Measurements from ENCODE around the gene HAND1.

Gene HAND1

GRCh38 chr5:154505567-154505966 lies 27.5 kb upstream of the HAND1 start:
- no peak for DNase-seq (ENCODE audit: low spot score)

- DNase-seq (ENCODE audit: low spot score): no peak
Measured at GRCh38 chr5:154503698-154504039, 25.6 kb upstream of the HAND1 start.

DNA sequence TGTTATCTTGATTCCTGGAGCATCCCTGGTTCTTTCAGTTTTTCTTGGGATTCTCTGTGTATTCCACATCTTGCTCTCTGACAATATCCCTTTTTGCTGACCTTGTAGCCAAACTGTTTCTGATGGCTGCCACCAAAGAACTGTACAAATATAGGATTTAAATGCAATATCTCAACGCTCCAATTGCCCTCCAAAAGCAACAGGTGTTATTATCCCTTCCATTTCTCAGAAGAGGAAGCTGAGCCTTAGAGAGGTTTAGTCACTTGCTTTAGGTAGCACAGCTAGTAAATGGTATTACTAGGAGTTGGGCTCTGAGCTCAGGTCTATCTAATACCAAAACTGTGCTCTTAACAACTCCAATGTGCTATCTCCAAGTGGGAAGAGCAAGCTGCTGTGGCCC lies 24.2 kb upstream of the HAND1 start:
- DNase-seq (ENCODE audit: low spot score): no peak

GRCh38 chr5:154501566-154501965 lies 23.5 kb upstream of the HAND1 start:
- DNase-seq (ENCODE audit: low spot score): no peak

DNA sequence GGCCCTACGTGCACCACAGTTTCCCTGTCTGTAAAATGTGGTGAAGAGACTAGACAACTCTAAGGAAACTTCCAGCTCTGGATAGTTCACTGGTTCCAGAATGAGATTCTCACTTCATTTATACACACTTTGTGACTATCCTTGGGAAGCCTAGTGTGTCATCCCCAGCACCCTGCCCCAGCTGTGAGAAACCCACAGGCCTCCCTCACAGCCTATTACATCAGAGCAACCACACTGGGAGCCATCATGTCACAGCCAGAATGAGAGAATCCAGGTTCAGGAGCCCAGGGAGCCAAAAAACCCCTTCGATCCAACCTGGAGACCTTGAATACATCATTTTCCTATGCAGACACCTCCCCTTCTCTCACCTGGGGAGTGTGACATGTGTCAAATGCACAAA lies 21.0 kb upstream of the HAND1 start:
- no peak for DNase-seq (ENCODE audit: low spot score)

- DNase-seq (ENCODE audit: low spot score): no peak
Measured at GRCh38 chr5:154498591-154498990, 20.6 kb upstream of the HAND1 start.

DNA sequence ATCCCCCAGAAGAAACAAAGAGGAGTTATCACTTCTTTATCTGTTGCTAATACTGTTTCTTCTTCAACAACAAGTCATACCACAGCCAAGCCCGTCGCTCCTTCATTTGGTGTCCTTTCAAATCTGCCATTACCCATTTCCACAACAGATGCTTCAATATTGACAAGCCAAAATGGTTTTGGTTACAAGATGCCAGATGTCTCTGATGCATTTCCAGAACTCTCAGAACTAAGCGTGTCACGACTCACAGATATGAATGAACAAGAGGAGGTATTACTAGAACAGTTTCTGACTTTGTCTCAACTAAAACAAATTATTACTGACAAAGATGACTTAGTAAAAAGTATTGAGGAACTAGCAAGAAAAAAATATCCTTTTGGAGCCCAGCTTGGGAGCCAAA lies 16.0 kb upstream of the HAND1 start:
- DNase-seq (ENCODE audit: low spot score): no peak

GRCh38 chr5:154493274-154493673 lies 15.2 kb upstream of the HAND1 start:
- no peak for DNase-seq (ENCODE audit: low spot score)

GRCh38 chr5:154491941-154492340 lies 13.9 kb upstream of the HAND1 start:
- DNase-seq (ENCODE audit: low spot score): no peak

- DNase-seq (ENCODE audit: low spot score): no peak
Measured at GRCh38 chr5:154487541-154487940, 9.5 kb upstream of the HAND1 start.

DNA sequence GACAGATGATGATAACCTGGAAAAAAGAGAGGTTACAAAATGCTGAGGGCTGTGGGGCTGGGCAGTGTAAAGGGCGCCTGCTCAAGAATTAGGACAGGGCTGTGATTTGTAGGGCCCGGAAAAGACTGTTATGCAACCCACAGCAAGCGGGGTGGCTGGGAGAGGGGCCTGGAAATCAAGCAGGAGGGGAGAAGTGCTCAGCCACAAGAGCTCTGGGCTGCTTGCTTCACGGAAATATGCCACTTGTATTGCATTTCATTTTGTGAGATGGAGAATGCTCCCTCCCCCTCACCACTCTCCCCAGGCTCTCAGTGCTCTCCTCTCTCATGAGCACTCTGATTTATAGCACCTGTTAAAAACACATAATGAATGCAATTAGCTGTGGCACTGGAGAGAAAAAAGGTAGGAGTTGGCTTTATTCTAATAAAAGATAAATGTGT lies 8.4 kb upstream of the HAND1 start:
- DNase-seq (ENCODE audit: low spot score): no peak

DNA sequence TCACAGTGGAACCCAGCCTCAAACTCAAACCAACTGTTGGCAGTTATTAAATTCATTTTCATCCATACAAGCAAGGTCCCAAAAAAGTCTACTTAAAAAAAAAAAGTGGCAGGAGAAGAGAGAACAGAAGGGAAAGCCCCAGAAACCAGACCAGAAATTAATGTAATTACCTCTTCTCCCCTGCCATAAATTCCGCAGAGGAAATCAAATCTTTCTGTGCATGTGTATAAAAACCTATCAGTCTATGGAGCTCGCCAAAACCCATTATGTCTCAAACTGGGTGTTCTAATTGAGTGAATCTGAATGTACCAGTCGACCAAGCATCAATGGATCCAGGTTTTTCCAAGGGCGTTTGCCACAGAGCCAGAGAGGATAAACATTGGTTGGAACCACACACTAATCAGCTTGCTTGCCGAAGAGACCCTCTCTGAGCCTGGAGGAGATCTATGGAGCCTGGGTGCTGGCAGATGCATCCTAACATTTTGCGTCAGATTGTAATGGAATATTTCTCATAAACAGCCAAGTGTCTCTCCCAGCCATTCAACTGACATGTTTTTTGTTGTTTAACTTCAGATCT lies 7.9 kb upstream of the HAND1 start:
- DNase-seq (ENCODE audit: low spot score): no peak

- DNase-seq (ENCODE audit: low spot score): no peak
Measured at GRCh38 chr5:154485096-154485491, 7.1 kb upstream of the HAND1 start.

DNA sequence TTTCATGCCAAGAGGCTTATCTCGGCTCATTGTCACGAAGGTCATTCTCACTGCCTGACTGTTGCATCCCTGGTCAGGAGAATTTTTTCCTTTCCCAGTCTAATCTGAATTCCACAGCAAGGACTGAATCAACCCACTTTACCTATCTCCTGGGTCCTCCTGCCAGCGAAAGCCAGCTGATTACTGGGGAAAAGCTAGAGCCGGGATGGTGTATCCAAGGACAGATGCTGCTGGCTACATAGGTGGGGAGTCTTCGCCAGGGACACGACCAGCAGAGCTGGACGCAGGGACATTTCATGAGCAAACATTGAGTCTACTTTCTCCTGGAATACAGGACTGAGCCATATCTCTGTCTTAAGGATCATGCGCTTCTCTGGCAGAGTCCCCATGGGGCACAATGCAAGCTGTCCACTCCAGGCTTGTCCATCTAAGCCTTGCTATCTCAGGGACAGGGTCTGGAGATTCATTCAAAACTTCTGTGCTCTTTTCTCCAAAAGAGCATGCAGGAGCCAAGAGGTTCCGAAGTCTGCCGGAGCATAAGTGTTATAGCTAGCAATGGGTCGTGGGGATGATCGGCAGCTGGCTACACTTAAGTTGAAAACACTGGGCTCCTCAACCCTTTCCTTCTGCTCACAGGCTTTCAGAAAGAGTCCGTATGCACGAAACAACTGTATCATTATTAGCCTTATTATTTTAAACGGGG lies 6.5 kb upstream of the HAND1 start:
- no peak for DNase-seq (ENCODE audit: low spot score)

DNA sequence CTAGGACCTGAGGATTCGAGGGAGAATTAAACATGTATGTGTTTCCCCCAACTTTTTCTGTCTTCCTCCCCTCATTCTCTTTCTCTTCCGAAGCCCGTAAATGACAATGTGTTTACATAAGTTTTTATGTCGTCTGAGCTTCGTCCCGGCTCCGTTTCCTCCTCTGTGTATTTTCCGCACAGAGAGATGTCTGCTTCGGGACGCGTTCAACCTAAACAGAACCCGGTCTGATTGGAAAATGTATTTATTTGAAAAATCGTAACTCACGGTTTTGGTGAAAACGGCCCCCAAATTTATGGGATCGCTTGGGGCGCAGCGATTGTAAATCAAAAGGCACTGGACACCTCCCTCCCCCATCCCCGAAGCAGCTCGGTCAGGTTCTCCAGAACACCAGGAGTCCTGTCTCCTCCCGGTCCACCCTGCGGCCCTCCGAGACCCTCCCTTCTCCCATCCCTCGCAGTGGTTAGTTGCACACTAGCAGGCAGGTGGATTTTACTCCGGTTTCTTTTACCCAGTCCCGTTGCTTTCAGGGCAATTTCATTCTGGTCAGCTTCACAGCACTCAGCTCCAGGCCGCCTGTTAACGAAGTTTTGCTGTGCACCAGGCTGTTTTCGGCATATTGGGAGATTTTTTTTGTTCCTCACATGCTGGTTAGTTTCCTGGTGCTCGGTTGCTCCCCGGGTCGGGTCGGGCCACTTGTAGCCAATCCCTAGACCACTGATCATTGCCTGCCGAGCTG lies 5.8 kb upstream of the HAND1 start:
- DNase-seq (ENCODE audit: low spot score): no peak

- DNase-seq (ENCODE audit: low spot score): no peak
Measured at GRCh38 chr5:154482528-154483449, 4.8 kb upstream of the HAND1 start.

DNA sequence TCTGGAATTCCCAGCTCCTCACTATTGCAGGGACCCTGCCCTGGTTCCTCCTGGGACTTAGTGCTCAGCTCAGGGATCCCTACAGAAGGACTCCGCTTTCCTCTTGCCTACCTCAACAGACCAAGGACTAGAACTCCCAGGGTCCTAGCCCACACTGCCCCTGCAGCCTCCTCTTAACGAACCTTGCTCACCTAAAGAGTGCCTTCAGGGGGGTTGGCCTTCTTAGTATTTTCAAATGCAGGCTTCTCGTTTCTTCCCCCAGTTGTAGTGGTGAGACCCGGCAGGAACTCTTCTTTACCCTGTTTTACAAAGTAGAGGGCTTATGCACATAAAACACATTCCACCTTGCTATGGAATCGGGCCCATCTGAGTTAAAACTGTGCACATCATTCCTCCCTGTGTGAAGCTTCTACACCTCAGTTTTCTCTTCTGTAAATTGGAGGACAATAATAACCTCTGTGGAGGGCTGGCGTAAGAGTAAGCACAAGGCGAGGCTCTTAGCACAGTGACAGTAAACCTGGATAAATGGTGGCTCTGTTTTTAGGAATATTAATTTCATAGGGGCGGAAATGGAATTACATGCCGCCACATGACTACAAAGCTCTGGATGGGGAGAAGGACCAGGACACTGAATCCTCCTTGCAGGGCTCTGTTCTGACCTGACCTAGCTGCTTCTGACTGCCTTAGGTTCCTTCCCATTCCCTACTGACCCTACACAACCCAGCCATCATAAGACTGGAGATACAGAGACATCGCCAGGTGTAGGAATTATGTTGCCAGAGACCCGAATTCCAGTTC lies 3.8 kb upstream of the HAND1 start:
- DNase-seq (ENCODE audit: low spot score): no peak

DNA sequence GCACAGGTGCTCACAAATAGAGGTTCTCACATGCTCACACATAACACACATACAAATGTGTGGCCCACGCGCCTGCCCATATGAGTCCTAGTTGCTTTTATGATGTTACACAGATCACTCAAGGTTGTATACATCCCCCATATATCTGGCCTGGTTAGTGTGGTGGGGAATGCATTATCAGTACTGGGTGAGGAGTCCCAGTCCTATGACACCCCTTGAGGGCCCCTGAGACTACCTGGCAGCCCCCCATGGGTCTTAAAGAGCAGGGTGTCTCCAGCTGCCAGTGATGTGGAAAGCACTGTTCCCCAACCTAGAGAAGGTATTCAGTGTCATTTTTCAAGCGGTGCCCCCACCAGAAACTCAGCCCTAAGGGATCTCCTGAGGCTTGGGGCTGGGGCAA lies 2.8 kb upstream of the HAND1 start:
- no peak for DNase-seq (ENCODE audit: low spot score)

DNA sequence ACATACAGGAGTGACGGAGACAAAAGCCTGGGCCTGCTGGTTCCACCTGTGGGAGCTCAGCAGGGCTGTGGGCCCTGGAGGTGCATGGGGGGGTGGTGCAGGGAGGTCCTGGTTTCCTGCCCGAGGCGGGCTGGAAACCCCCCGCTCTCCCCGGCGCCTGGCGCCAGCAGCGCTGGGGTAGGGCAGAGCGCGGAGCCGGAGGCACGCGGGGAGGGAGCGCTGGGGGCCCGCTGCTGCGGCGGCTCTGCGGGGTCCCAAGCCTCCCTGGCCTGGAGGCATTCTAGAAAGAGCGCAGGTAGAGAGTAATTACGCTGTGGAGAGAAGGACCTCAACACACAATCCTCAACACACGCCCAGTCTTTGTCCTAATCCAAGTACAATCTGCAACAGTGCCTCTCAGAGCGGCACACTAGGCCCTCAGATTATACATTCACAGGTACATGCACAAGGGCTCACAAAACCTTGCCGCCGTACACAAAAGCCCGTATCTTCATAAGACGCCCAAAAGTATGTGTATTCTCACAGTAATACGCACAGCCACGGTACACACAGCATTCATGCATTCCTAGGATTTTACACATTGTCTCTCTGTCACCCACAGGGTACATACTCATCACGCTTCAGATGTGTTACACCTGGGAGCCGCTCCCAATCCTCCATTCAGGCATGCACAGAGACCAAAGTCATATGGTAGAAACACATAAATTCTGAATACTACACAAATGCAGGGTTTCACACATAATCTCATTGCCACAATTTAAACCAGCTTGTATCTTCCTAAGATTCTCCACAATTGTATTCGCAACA lies 2.1 kb upstream of the HAND1 start:
- no peak for DNase-seq (ENCODE audit: low spot score)

DNA sequence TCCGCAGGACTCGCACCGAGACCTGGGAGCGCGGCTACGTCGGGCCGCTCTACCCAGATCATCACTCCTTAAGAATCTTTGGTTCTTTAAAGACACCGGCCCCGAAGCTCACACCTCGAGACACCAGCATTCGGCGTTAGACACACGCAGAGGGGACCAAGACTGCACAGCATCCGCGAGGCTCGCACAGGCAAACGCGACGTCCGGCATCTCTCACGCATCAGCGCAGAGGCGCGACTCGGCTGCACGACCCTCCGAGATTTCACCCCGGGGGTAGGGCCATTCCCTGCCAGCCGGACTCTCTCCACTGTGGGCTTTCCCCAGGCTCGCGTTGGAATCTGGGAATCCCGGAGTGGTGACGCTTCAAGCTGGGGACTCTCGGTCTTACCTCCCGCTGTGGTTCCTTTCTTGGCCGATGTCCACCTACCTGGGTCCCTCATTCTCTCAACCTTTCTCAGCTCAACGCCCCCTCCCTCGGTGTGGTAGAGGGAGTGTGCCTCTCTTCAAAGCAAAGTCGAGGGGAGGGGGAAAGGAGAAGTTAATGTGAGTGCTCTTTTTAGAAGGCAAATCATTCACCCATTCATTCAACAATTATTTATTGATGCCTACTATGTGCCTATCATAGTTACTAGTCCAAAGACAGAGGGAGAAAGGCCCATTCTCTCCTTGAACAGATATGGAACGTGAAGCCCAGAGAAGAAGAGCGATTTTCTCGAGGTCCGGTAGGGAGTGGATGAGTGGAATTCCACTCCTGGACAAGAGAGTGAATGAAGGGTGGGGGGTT lies 1.3 kb upstream of the HAND1 start:
- DNase-seq (ENCODE audit: low spot score): no peak
